ENCODE measurements around the gene DROSHA. TPM values are rescaled to one million over a fixed set of nuclear protein-coding genes. Genes with fewer than 3 reads are reported as not detected.
A peak's percentile ranks its signal among the peaks of the same experiment; 100 is the strongest.

DROSHA gene
- total and polyA plus RNA-seq, 2 of the 4 experiments (the other 2 are of a cell fraction) = 36.4 to 36.5 TPM

DNA sequence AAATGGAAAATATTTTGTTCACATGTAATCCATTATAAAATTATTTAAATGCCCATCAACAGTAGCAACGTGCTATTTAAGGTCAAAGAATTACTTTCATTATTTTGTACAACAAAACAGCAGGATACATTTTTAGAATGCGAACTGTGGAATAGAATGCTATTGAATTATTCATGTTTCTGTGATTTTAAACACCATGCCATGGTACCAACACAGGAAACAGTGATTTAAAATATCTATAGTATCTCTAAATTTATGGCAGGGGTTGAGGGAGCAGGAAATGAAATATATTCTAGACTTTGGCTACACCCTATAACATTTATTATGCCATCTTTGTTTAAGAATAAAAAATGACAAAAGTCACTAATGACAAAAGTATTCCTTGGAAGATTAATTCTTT lies 62.4 kb downstream of the DROSHA start:
- H3K14ac ChIP-seq (replicated peaks; ENCODE audit: low read depth, low read length) = no peak overlapping the region
- H4K8ac ChIP-seq (ENCODE audit: low read depth in 2 of 2, low read length in 2 of 2) = no peak overlapping the region; a peak in 2 of 4 replicates
- H3K4me2 ChIP-seq (ENCODE audit: low read depth, low read length) = no peak overlapping the region
- H3K4ac ChIP-seq (ENCODE audit: low read depth, low read length) = no peak overlapping the region; the same call in 1 of the 2 replicates
- peak overlapping the region; percentile 88 for H2BK5ac ChIP-seq (ENCODE audit: low read depth, low read length, poor library complexity, severe bottlenecking)
- peak overlapping the region; percentile 55; the same call in 1 of the 2 replicates for H3K18ac ChIP-seq (ENCODE audit: low read depth, low read length)
- H2AK9ac ChIP-seq (replicated peaks; ENCODE audit: low read depth, low read length, poor library complexity) = no peak overlapping the region
- TF ChIP-seq FOS (IDR thresholded peaks at IDR 0.05; ENCODE audit: low read depth, low read length) = no peak
- peaks cover 7% of the 10 kb centered on the region for H3K4me1 ChIP-seq (ENCODE audit: control insufficient read depth, insufficient read depth, low read length)
- no peak overlapping the region for H2AK5ac ChIP-seq (ENCODE audit: low read depth, low read length)
- H3K9me3 ChIP-seq (ENCODE audit: control insufficient read depth, insufficient read depth, low read length) = no peaks in the 10 kb centered on the region
- in situ Hi-C loops (cut with MboI; ENCODE audit: low sequenced_read_pairs) (no loop called here), intact Hi-C loops (cut with micrococcal nuclease) (no loop called here), dilution Hi-C loops (cut with HindIII; ENCODE audit: low sequenced_read_pairs, unreplicated experiment) (no loop called here)
- H3K56ac ChIP-seq (ENCODE audit: extremely low read depth, insufficient read depth, low read length) = no peak overlapping the region
- H3K9me1 ChIP-seq (ENCODE audit: insufficient read depth, low read length) = no peaks in the 10 kb centered on the region; the same call in 1 of the 2 replicates
- no peak overlapping the region for H2BK15ac ChIP-seq (ENCODE audit: low read depth, low read length)
- no CpG with 5 or more reads among the region's 2 CpGs for WGBS, 2 experiments (ENCODE audit: extremely low coverage in 2 of 2, insufficient read length in 1 of 2)
- H3K27me3 ChIP-seq (ENCODE audit: control insufficient read depth, insufficient read depth, low read length) = no peaks in the 10 kb centered on the region
- H3K4me3 ChIP-seq (ENCODE audit: insufficient read depth, low read depth, low read length) = no peak overlapping the region
- ATAC-seq (ENCODE audit: low read depth) = no peak
- H3K27ac ChIP-seq (ENCODE audit: insufficient read depth, low read length) = peak overlapping the region; percentile 23; the same call in 1 of the 2 replicates
- no peaks in the 10 kb centered on the region for H4K20me1 ChIP-seq (ENCODE audit: insufficient read depth, low read length)
- H2BK20ac ChIP-seq (ENCODE audit: low read depth, low read length) = no peak overlapping the region
- H3K23ac ChIP-seq (ENCODE audit: low read depth, low read length) = no peak overlapping the region
- no TSS peak for BruUV-seq (replicated peaks)
- ChIA-PET CTCF (no interaction called here), POLR2A (ENCODE audit: unreplicated experiment) (no interaction called here)
- no peak overlapping the region for H2AFZ ChIP-seq (replicated peaks; ENCODE audit: low read length, poor library complexity)
- H4K5ac ChIP-seq (ENCODE audit: low read depth, low read length) = 0 out of 2 replicates have a peak overlapping the region, but pooled peaks have one; percentile 31
- peak overlapping the region; percentile 18; the same call in 1 of the 2 replicates for H4K91ac ChIP-seq (ENCODE audit: insufficient read depth, low read depth, low read length)
- H2BK120ac ChIP-seq (ENCODE audit: low read depth, low read length) = peak overlapping the region; percentile 26; the same call in 1 of the 2 replicates
- H3K9ac ChIP-seq (ENCODE audit: low read depth, low read length) = no peak overlapping the region
- H3K36me3 ChIP-seq (ENCODE audit: control insufficient read depth, insufficient read depth, low read length) = peaks cover 12% of the 10 kb centered on the region
- H3K79me1 ChIP-seq (ENCODE audit: low read depth in 1 of 2, low read length in 2 of 2) = peaks cover 6 to 22% of the 10 kb centered on the region in 2 experiments; a peak in 2 of 4 replicates
- DNase-seq = no peak
